ENCODE data around the gene TOMM40. TPM values are rescaled to one million over a fixed set of nuclear protein-coding genes. Genes with fewer than 3 reads are reported as not detected.

Gene TOMM40
- total RNA-seq, 1 donor from 2014 or later: 107 TPM

DNA sequence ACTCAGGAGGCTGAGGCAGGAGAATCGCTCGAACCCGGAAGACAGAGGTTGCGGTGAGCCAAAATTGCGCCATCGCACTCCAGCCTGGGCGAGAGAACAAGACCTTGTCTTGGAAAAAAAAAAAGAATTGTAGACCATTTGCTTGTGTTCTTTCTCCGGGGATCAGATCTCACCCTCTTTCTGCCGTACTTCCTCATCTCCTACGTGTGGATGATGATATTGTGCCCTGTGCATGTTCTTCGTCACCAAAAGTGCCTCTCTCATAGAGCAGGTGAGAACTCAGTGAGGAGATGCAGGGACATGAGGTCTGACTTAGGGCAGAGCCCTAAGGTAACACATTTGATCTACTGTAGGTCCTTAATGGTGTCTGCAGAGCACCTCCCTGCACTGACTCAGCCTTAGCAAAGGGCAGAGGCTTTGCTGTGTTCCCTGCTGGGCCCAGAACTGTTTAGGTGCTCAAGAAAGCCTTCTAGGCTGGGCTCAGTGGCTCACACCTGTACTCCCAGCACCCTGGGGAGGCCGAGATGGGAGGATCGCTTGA, 56.1 kb downstream of the TOMM40 start:
- FAIRE-seq: no peak
- no peak for DNase-seq (ENCODE audit: low read depth)
- peaks cover 3% of the 10 kb centered on the region for H3K27me3 Mint-ChIP-seq (ENCODE audit: low read depth, unreplicated experiment)
- H3K36me3 Mint-ChIP-seq (ENCODE audit: low read depth, unreplicated experiment): peaks cover 3% of the 10 kb centered on the region
- Histone ChIP-seq H3K9ac (ENCODE audit: low read length) (no peak overlapping the region), H3K36me3 (ENCODE audit: insufficient read depth, low read length) (no peaks in the 10 kb centered on the region), H3K4me3 (ENCODE audit: insufficient read depth, low read depth, low read length) (no peak overlapping the region), H2AFZ (ENCODE audit: low read depth, low read length) (no peak overlapping the region), H3K4me2 (ENCODE audit: low read length) (no peak overlapping the region), H3K4me1 (ENCODE audit: insufficient read depth, low read length) (peaks cover 5% of the 10 kb centered on the region), H3K27me3 (ENCODE audit: insufficient read depth, low read length) (no peaks in the 10 kb centered on the region), H4K20me1 (ENCODE audit: insufficient read depth, low read length) (no peaks in the 10 kb centered on the region), H3K27ac (ENCODE audit: low read depth, low read length) (no peak overlapping the region), H3K79me2 (ENCODE audit: insufficient read depth, low read length) (no peaks in the 10 kb centered on the region), H3K9me3 (ENCODE audit: insufficient read depth, low read depth, low read length) (no peaks in the 10 kb centered on the region)
- TF ChIP-seq, protein P1, sequence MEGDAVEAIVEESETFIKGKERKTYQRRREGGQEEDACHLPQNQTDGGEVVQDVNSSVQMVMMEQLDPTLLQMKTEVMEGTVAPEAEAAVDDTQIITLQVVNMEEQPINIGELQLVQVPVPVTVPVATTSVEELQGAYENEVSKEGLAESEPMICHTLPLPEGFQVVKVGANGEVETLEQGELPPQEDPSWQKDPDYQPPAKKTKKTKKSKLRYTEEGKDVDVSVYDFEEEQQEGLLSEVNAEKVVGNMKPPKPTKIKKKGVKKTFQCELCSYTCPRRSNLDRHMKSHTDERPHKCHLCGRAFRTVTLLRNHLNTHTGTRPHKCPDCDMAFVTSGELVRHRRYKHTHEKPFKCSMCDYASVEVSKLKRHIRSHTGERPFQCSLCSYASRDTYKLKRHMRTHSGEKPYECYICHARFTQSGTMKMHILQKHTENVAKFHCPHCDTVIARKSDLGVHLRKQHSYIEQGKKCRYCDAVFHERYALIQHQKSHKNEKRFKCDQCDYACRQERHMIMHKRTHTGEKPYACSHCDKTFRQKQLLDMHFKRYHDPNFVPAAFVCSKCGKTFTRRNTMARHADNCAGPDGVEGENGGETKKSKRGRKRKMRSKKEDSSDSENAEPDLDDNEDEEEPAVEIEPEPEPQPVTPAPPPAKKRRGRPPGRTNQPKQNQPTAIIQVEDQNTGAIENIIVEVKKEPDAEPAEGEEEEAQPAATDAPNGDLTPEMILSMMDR (IDR thresholded peaks at IDR 0.05; ENCODE audit: insufficient read depth, low read depth, low read length): no peak
- no peak for TF ChIP-seq EZH2 (IDR thresholded peaks at IDR 0.05; ENCODE audit: insufficient read depth, low read length)
- H3K27ac Mint-ChIP-seq (ENCODE audit: unreplicated experiment): no peak overlapping the region
- H3K4me1 Mint-ChIP-seq (ENCODE audit: low read depth, unreplicated experiment): no peaks in the 10 kb centered on the region
- peaks cover 2% of the 10 kb centered on the region for H3K9me3 Mint-ChIP-seq (ENCODE audit: unreplicated experiment)
- no peak overlapping the region for H3K4me3 Mint-ChIP-seq (ENCODE audit: unreplicated experiment)

DNA sequence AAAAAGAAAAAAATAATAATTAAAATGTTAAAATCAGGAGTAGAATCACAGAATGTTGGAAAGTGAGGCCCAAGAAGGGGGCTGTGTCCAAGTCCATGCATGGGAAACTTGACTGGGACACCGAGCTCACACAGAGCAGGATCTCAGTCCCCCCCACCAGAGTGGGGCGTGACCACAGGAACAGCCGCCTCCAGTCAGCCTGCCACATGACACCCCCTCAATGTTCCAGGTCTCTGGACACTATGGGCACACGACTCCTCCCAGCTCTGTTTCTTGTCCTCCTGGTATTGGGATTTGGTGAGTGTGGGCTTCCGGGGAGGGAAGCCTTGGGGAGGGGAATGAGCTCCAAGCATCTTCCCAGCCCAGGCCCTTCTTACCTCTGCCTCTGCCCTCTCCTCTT, 57.2 kb downstream of the TOMM40 start:
- H3K27me3 ChIP-seq (ENCODE audit: insufficient read depth, low read length): no peaks in the 10 kb centered on the region
- H3K36me3 ChIP-seq (ENCODE audit: insufficient read depth, low read length): no peaks in the 10 kb centered on the region
- peaks cover 3% of the 10 kb centered on the region for H3K36me3 Mint-ChIP-seq (ENCODE audit: low read depth, unreplicated experiment)
- no peak overlapping the region for H3K9ac ChIP-seq (ENCODE audit: low read length)
- no peak overlapping the region for H2AFZ ChIP-seq (ENCODE audit: low read depth, low read length)
- H3K27ac Mint-ChIP-seq (ENCODE audit: unreplicated experiment): no peak overlapping the region
- no peak overlapping the region for H3K4me3 ChIP-seq (ENCODE audit: insufficient read depth, low read depth, low read length)
- no peak for TF ChIP-seq EZH2 (IDR thresholded peaks at IDR 0.05; ENCODE audit: insufficient read depth, low read length)
- TF ChIP-seq, protein P1 (IDR thresholded peaks at IDR 0.05; ENCODE audit: insufficient read depth, low read depth, low read length): no peak
- H3K79me2 ChIP-seq (ENCODE audit: insufficient read depth, low read length): no peaks in the 10 kb centered on the region
- H3K9me3 ChIP-seq (ENCODE audit: insufficient read depth, low read depth, low read length): no peaks in the 10 kb centered on the region
- H4K20me1 ChIP-seq (ENCODE audit: insufficient read depth, low read length): no peaks in the 10 kb centered on the region
- H3K4me3 Mint-ChIP-seq (ENCODE audit: unreplicated experiment): no peak overlapping the region
- FAIRE-seq (no peak), DNase-seq (ENCODE audit: low read depth) (no peak)
- no peak overlapping the region for H3K27ac ChIP-seq (ENCODE audit: low read depth, low read length)
- H3K4me1 Mint-ChIP-seq (ENCODE audit: low read depth, unreplicated experiment): no peaks in the 10 kb centered on the region
- peaks cover 3% of the 10 kb centered on the region for H3K27me3 Mint-ChIP-seq (ENCODE audit: low read depth, unreplicated experiment)
- peaks cover 5% of the 10 kb centered on the region for H3K4me1 ChIP-seq (ENCODE audit: insufficient read depth, low read length)
- H3K4me2 ChIP-seq (ENCODE audit: low read length): no peak overlapping the region
- H3K9me3 Mint-ChIP-seq (ENCODE audit: unreplicated experiment): peaks cover 2% of the 10 kb centered on the region

DNA sequence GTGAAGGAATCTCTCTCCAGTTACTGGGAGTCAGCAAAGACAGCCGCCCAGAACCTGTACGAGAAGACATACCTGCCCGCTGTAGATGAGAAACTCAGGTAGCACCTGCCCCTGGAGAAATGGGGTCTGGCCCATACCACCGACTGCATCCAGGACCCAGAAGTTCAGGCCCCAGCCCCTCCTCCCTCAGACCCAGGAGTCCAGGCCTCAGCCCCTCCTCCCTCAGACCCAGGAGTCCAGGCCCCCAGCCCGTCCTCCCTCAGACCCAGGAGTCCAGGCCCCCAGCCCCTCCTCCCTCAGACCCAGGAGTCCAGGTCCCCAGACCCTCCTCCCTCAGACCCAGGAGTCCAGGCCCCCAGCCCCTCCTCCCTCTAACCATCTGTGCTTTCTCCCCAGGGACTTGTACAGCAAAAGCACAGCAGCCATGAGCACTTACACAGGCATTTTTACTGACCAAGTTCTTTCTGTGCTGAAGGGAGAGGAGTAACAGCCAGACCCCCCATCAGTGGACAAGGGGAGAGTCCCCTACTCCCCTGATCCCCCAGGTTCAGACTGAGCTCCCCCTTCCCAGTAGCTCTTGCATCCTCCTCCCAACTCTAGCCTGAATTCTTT, 57.8 kb downstream of the TOMM40 start:
- Histone ChIP-seq H3K27me3 (ENCODE audit: insufficient read depth, low read length) (no peaks in the 10 kb centered on the region), H3K79me2 (ENCODE audit: insufficient read depth, low read length) (no peaks in the 10 kb centered on the region), H3K4me2 (ENCODE audit: low read length) (no peak overlapping the region), H3K27ac (ENCODE audit: low read depth, low read length) (no peak overlapping the region), H3K36me3 (ENCODE audit: insufficient read depth, low read length) (no peaks in the 10 kb centered on the region), H2AFZ (ENCODE audit: low read depth, low read length) (no peak overlapping the region), H3K4me3 (ENCODE audit: insufficient read depth, low read depth, low read length) (no peak overlapping the region), H3K9me3 (ENCODE audit: insufficient read depth, low read depth, low read length) (no peaks in the 10 kb centered on the region), H3K9ac (ENCODE audit: low read length) (no peak overlapping the region), H4K20me1 (ENCODE audit: insufficient read depth, low read length) (no peaks in the 10 kb centered on the region), H3K4me1 (ENCODE audit: insufficient read depth, low read length) (peaks cover 5% of the 10 kb centered on the region)
- Mint-ChIP-seq H3K36me3 (ENCODE audit: low read depth, unreplicated experiment) (peaks cover 3% of the 10 kb centered on the region), H3K4me3 (ENCODE audit: unreplicated experiment) (no peak overlapping the region), H3K9me3 (ENCODE audit: unreplicated experiment) (peaks cover under 1% of the 10 kb centered on the region), H3K4me1 (ENCODE audit: low read depth, unreplicated experiment) (no peaks in the 10 kb centered on the region), H3K27me3 (ENCODE audit: low read depth, unreplicated experiment) (peaks cover 2% of the 10 kb centered on the region), H3K27ac (ENCODE audit: unreplicated experiment) (no peak overlapping the region)
- FAIRE-seq (no peak), DNase-seq (ENCODE audit: low read depth) (no peak)
- TF ChIP-seq, protein P1 (IDR thresholded peaks at IDR 0.05; ENCODE audit: insufficient read depth, low read depth, low read length): no peak
- no peak for TF ChIP-seq EZH2 (IDR thresholded peaks at IDR 0.05; ENCODE audit: insufficient read depth, low read length)

All from astrocyte (in vitro differentiated cells and primary cell).